ENCODE results near the gene BCAR1.

The BCAR1 gene

GRCh38 chr16:75188832-75189477 is 62.5 kb downstream of the BCAR1 start:
- H3K9ac ChIP-seq (ENCODE audit: low read length), result no peak overlapping the region
- H3K36me3 ChIP-seq (ENCODE audit: insufficient read depth, low read length), result no peaks in the 10 kb centered on the region
- no peak overlapping the region for H3K27ac ChIP-seq (ENCODE audit: low read depth, low read length)
- no peaks in the 10 kb centered on the region for H3K27me3 ChIP-seq (ENCODE audit: control insufficient read depth in 1 of 2, insufficient read depth in 2 of 2, low read length in 2 of 2)
- no peaks in the 10 kb centered on the region for H3K9me3 ChIP-seq (ENCODE audit: low read length)
- H3K4me3 ChIP-seq (ENCODE audit: low read depth in 1 of 2, low read length in 2 of 2), result no peak overlapping the region
- no peaks in the 10 kb centered on the region for H3K4me1 ChIP-seq (ENCODE audit: insufficient read depth, low read length)

- no peaks in the 10 kb centered on the region for H3K9me3 ChIP-seq (ENCODE audit: low read length)
- H3K36me3 ChIP-seq (ENCODE audit: insufficient read depth, low read length), result no peaks in the 10 kb centered on the region
- no peak overlapping the region for H3K9ac ChIP-seq (ENCODE audit: low read length)
- no peaks in the 10 kb centered on the region for H3K4me1 ChIP-seq (ENCODE audit: insufficient read depth, low read length)
- H3K27ac ChIP-seq (ENCODE audit: low read depth, low read length), result no peak overlapping the region
- no peak overlapping the region for H3K4me3 ChIP-seq (ENCODE audit: low read depth in 1 of 2, low read length in 2 of 2)
- no peaks in the 10 kb centered on the region for H3K27me3 ChIP-seq (ENCODE audit: control insufficient read depth in 1 of 2, insufficient read depth in 2 of 2, low read length in 2 of 2)
These were observed 69.8 kb downstream of the BCAR1 start for GRCh38 chr16:75181630-75182029.

GRCh38 chr16:75179208-75179607 is 72.2 kb downstream of the BCAR1 start:
- Histone ChIP-seq H3K27me3 (ENCODE audit: control insufficient read depth in 1 of 2, insufficient read depth in 2 of 2, low read length in 2 of 2) (no peaks in the 10 kb centered on the region), H3K9me3 (ENCODE audit: low read length) (no peaks in the 10 kb centered on the region), H3K4me1 (ENCODE audit: insufficient read depth, low read length) (no peaks in the 10 kb centered on the region)

More at GRCh38 chr16:75179208-75179607, 72.2 kb downstream of the BCAR1 start:
- Histone ChIP-seq H3K4me3 (ENCODE audit: low read depth in 1 of 2, low read length in 2 of 2) (no peak overlapping the region), H3K36me3 (ENCODE audit: insufficient read depth, low read length) (no peaks in the 10 kb centered on the region), H3K27ac (ENCODE audit: low read depth, low read length) (no peak overlapping the region), H3K9ac (ENCODE audit: low read length) (no peak overlapping the region)
